H9 (cell line): ENCODE measurements around the gene ZC3H15. TPM values are rescaled to one million over a fixed set of nuclear protein-coding genes. Genes with fewer than 3 reads are reported as not detected.
"Not testable (repeated sequence)": the region's sequence is repeated elsewhere in the genome, so short reads cannot be mapped to it uniquely, and the experiment has no call there.

ENCODE experiments used
- DNase-seq: peaks from one replicate; pipeline ENCODE4 v3.0.0-alpha.2; 2017
- H2AFZ ChIP-seq: one replicate; pipeline ENCODE4 v1.6.1; 2013; ENCODE audit warnings: mild to moderate bottlenecking, low read length, control low read depth, moderate library complexity
- H2AK5ac ChIP-seq: 2 replicates; pipeline ENCODE4 v1.6.1; 2013; ENCODE audit warnings: low read length, control low read depth, mixed read lengths; ENCODE audit not compliant: insufficient read length
- H2BK120ac ChIP-seq: one replicate; pipeline ENCODE4 v1.6.1; 2013; ENCODE audit warnings: low read depth, mild to moderate bottlenecking, low read length, control low read depth, inconsistent platforms; ENCODE audit not compliant: poor library complexity, severe bottlenecking
- H2BK12ac ChIP-seq: 2 replicates; pipeline ENCODE4 v1.6.1; 2013; ENCODE audit warnings: low read length, control low read depth, mixed read lengths, low read depth; ENCODE audit not compliant: insufficient read length
- H2BK15ac ChIP-seq: 2 replicates; pipeline ENCODE4 v1.6.1; 2013; ENCODE audit warnings: low read depth, low read length, control low read depth
- H2BK20ac ChIP-seq: one replicate; pipeline ENCODE4 v1.6.1; 2013; ENCODE audit warnings: low read depth, mild to moderate bottlenecking, low read length, control low read depth, inconsistent platforms; ENCODE audit not compliant: poor library complexity, severe bottlenecking
- H2BK5ac ChIP-seq: 2 replicates; pipeline ENCODE4 v1.6.1; 2013; ENCODE audit warnings: low read length, control low read depth, mixed read lengths; ENCODE audit not compliant: insufficient read length
- H3K14ac ChIP-seq: 2 replicates; pipeline ENCODE4 v1.6.1; 2013; ENCODE audit warnings: low read length, control low read depth; ENCODE audit not compliant: insufficient read depth
- H3K18ac ChIP-seq: 2 replicates; pipeline ENCODE4 v1.6.1; 2013; ENCODE audit warnings: low read depth, mild to moderate bottlenecking, mixed read lengths, low read length, control low read depth; ENCODE audit not compliant: insufficient read length
- H3K23ac ChIP-seq: 2 replicates; pipeline ENCODE4 v1.6.1; 2013; ENCODE audit warnings: low read length, control low read depth, mixed read lengths, low read depth; ENCODE audit not compliant: insufficient read length
- H3K23me2 ChIP-seq: 2 replicates; pipeline ENCODE4 v1.6.1; 2013; ENCODE audit warnings: low read depth, mild to moderate bottlenecking, mixed read lengths, low read length, control low read depth; ENCODE audit not compliant: insufficient read length, poor library complexity, severe bottlenecking
- H3K27ac ChIP-seq: 2 replicates; pipeline ENCODE4 v1.5.1; 2013; ENCODE audit warnings: low read length, control low read depth, mixed read lengths, low read depth; ENCODE audit not compliant: insufficient read length
- H3K27me3 ChIP-seq: 2 replicates; pipeline ENCODE4 v1.6.1; 2013; ENCODE audit warnings: low read length, control low read depth, inconsistent platforms; ENCODE audit not compliant: insufficient read depth
- H3K4ac ChIP-seq: 2 replicates; pipeline ENCODE4 v1.6.1; 2013; ENCODE audit warnings: low read depth, mild to moderate bottlenecking, control low read depth, inconsistent platforms, low read length, moderate library complexity
- H3K4me1 ChIP-seq: 2 replicates; pipeline ENCODE4 v1.6.1; 2013; ENCODE audit warnings: low read length, control low read depth, inconsistent platforms; ENCODE audit not compliant: insufficient read depth
- H3K4me2 ChIP-seq: 2 replicates; pipeline ENCODE4 v1.6.1; 2013; ENCODE audit warnings: low read length, control low read depth, mixed read lengths; ENCODE audit not compliant: insufficient read length, insufficient read depth
- H3K56ac ChIP-seq: 2 replicates; pipeline ENCODE4 v1.6.1; 2013; ENCODE audit warnings: low read depth, mild to moderate bottlenecking, mixed read lengths, low read length, control low read depth; ENCODE audit not compliant: insufficient read length
- H3K79me1 ChIP-seq: 2 replicates; pipeline ENCODE4 v1.6.1; 2013; ENCODE audit warnings: low read depth, mild to moderate bottlenecking, moderate library complexity, low read length, control low read depth, inconsistent platforms; ENCODE audit not compliant: insufficient read depth, poor library complexity, severe bottlenecking
- H3K79me2 ChIP-seq: 2 replicates; pipeline ENCODE4 v1.6.1; 2013; ENCODE audit warnings: low read length, control low read depth, inconsistent platforms; ENCODE audit not compliant: insufficient read depth
- H3K9ac ChIP-seq: 2 replicates; pipeline ENCODE4 v1.6.1; 2013; ENCODE audit warnings: low read length, control low read depth, mixed read lengths; ENCODE audit not compliant: insufficient read length; ENCODE audit errors: extremely low read depth
- H3K9me3 ChIP-seq: one replicate; pipeline ENCODE4 v1.6.1; 2013; ENCODE audit warnings: low read depth, low read length, inconsistent platforms; ENCODE audit not compliant: control insufficient read depth
- H3T11ph ChIP-seq: one replicate; pipeline ENCODE4 v1.6.1; 2013; ENCODE audit warnings: mild to moderate bottlenecking, low read length, control low read depth, inconsistent platforms
- H4K20me1 ChIP-seq: one replicate; pipeline ENCODE4 v1.6.1; 2013; ENCODE audit not compliant: control insufficient read depth, insufficient read length, insufficient read depth
- H4K5ac ChIP-seq: 2 replicates; pipeline ENCODE4 v1.6.1; 2013; ENCODE audit warnings: low read depth, mild to moderate bottlenecking, mixed read lengths, low read length, control low read depth; ENCODE audit not compliant: insufficient read length
- H4K8ac ChIP-seq: replicated peaks from 2 replicates; pipeline ENCODE4 v1.6.1; 2013; ENCODE audit warnings: low read length, control low read depth, mixed read lengths, low read depth; ENCODE audit not compliant: insufficient read length
- H4K91ac ChIP-seq: 2 replicates; pipeline ENCODE4 v1.6.1; 2013; ENCODE audit warnings: low read depth, mild to moderate bottlenecking, moderate library complexity, mixed read lengths, low read length, control low read depth; ENCODE audit not compliant: insufficient read length
- H3K27ac Mint-ChIP-seq, 3 experiments: 2 replicates in 2 of 3; 3 replicates in 1 of 3; pipeline ENCODE4 v1.8.0; 2020 to 2021; ENCODE audit warnings: mixed read lengths in 3 of 3, mild to moderate bottlenecking in 1 of 3, moderate library complexity in 1 of 3
- H3K27me3 Mint-ChIP-seq: 2 replicates; pipeline ENCODE4 v1.8.0; 2021; ENCODE audit warnings: low read depth, mild to moderate bottlenecking, moderate library complexity, mixed read lengths
- H3K36me3 Mint-ChIP-seq, 3 experiments: 2 replicates in 2 of 3; 3 replicates in 1 of 3; pipeline ENCODE4 v1.8.0; 2020 to 2021; ENCODE audit warnings: low read depth in 3 of 3, mixed read lengths in 3 of 3; ENCODE audit not compliant: insufficient read depth in 1 of 3
- H3K4me1 Mint-ChIP-seq, 2 experiments: 2 replicates each; pipeline ENCODE4 v1.8.0; 2020; ENCODE audit warnings: mixed read lengths in 2 of 2
- H3K4me3 Mint-ChIP-seq, 2 experiments: 2 replicates in 1 of 2; 3 replicates in 1 of 2; pipeline ENCODE4 v1.8.0; 2020 to 2021; ENCODE audit warnings: mild to moderate bottlenecking in 2 of 2, mixed read lengths in 2 of 2, moderate library complexity in 1 of 2
- H3K9me3 Mint-ChIP-seq, 2 experiments: 2 replicates in 1 of 2; 3 replicates in 1 of 2; pipeline ENCODE4 v1.8.0; 2020; ENCODE audit warnings: mild to moderate bottlenecking in 2 of 2, mixed read lengths in 2 of 2, moderate library complexity in 1 of 2
- WGBS: extraction: QIAGEN DNeasy Blood & Tissue Kit; methylation state at CpG from one replicate; pipeline ENCODE4 v1.1.7; 2013; ENCODE audit warnings: missing lambda C conversion rate, low lambda C conversion rate, mixed read lengths; ENCODE audit not compliant: insufficient read length; ENCODE audit errors: extremely low coverage; 5-methylcytosine and 5-hydroxymethylcytosine counted together
- total RNA-seq: library from RNA; stranded (reverse); gene quantifications from 2 replicates; pipeline ENCODE4 v1.2.1, GENCODE V29; 2021

Gene ZC3H15
- total RNA-seq, 1 experiment from 2014 or later = 71.3 TPM

GRCh38 chr2:186474239-186474638, 11.8 kb upstream of the ZC3H15 start:
- H3K56ac ChIP-seq, H3K27ac Mint-ChIP-seq, H3K79me1 ChIP-seq, H2BK12ac ChIP-seq, H3K9me3 ChIP-seq, H3K27me3 ChIP-seq, H3K4me2 ChIP-seq, H2BK20ac ChIP-seq, H3T11ph ChIP-seq, H4K20me1 ChIP-seq, H2AFZ ChIP-seq, H2BK5ac ChIP-seq, H3K23me2 ChIP-seq, H4K91ac ChIP-seq, H3K27me3 Mint-ChIP-seq, H3K23ac ChIP-seq, H3K4me1 Mint-ChIP-seq, H3K27ac ChIP-seq, H2BK15ac ChIP-seq, H3K9ac ChIP-seq, H3K4me1 ChIP-seq, H2BK120ac ChIP-seq, H4K5ac ChIP-seq, H3K4ac ChIP-seq, H3K4me3 Mint-ChIP-seq, H2AK5ac ChIP-seq, H3K79me2 ChIP-seq, H3K18ac ChIP-seq, H3K14ac ChIP-seq, DNase-seq, H4K8ac ChIP-seq: not testable (repeated sequence)
- no CpG with 5 or more reads among the region's 1 CpG for WGBS
- Mint-ChIP-seq H3K9me3 (peaks cover 19 to 26% of the 10 kb centered on the region in 2 experiments), H3K36me3 (peaks cover 15 to 25% (median 16%) of the 10 kb centered on the region in 3 experiments)
